Stimulated activated CD8-positive, alpha-beta memory T cell treated with anti-CD3 and anti-CD28 coated beads, Interleukin-4, amount 100 ng/mL, for 48 hours (primary cell): ENCODE measurements around the gene TMEM106C.

Experiments
- DNase-seq: peaks from one replicate; pipeline ENCODE4 v3.0.0-alpha.2; 2020

TMEM106C gene

DNA sequence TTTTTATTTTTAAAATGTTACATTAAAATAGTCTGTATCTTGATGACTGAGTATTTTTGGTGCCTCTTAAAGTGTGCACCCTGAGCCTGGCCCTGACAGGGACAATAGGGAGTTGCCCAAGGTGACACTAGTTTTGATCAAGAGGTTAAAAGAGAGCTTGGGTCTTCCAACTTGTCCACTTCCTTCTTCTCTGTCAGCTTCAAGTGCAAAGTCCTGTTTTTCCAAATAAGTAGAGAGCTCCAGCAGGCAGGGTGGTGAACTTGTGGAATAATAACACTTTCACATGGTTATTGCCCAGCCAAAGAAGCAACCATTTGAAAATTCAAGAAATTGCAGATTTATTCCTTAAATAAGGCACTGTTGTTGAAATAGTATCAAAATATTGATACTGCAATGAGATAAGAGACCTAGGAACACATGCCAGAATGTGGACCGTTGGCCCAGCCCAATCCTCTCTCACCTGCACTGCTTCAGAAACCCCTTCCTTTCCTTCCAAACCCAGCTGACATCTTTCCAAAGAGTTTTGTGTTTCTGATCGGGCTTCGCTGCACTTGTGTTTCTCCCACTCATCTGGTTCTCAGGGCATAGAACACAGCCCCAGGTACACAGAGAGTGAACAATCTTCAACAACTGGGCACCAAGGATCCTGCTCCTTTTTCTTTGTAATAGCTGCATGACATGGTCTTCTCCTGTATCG, 54.7 kb downstream of the TMEM106C start:
- no peak for DNase-seq
